Right atrium auricular region (tissue), 2 donors: ENCODE results near the gene BLTP2. TPM values are rescaled to one million over a fixed set of nuclear protein-coding genes. Genes with fewer than 3 reads are reported as not detected.

Experiments used
- DNase-seq: peaks from one replicate; pipeline ENCODE4 v3.0.0-alpha.2; 2019; ENCODE audit warnings: low spot score
- H3K27ac ChIP-seq, 2 donors: fragments of 200-600 bp; sonication (generic); 1 replicate in 1 of 2; 2 replicates in 1 of 2; pipeline ENCODE4 v1.5.1; 2016 to 2019
- H3K27me3 ChIP-seq, 2 donors: fragments of 200-600 bp; sonication (generic); one replicate each; pipeline versions ENCODE4 v1.5.1 to v1.6.0; 2017 to 2019
- H3K36me3 ChIP-seq: fragments of 200-600 bp; sonication (generic); one replicate; pipeline ENCODE4 v1.5.1; 2016
- H3K4me1 ChIP-seq, 2 donors: fragments of 200-600 bp; sonication (generic); one replicate each; pipeline versions ENCODE4 v1.5.1 to v1.6.0; 2017 to 2019
- H3K4me3 ChIP-seq, 2 donors: fragments of 200-600 bp; sonication (generic); 1 replicate in 1 of 2; 2 replicates in 1 of 2; pipeline ENCODE4 v1.5.1; 2017 to 2019; ENCODE audit warnings: mild to moderate bottlenecking in 1 of 2, moderate library complexity in 1 of 2
- H3K9me3 ChIP-seq, 2 donors: fragments of 200-600 bp; sonication (generic); one replicate each; pipeline ENCODE4 v1.5.1; 2019
- CTCF ChIP-seq, 2 donors: fragments of 200-600 bp; sonication (generic); IDR thresholded peaks; one replicate each; pipeline ENCODE4 v1.5.1; 2019; ENCODE audit warnings: antibody characterized with exemption in 2 of 2
- total RNA-seq, 2 donors: library from RNA; depleted of rRNA; stranded (reverse); fragments of >200 nt; gene quantifications; one replicate each; pipeline ENCODE4 v1.1.0, GENCODE V29; 2016

BLTP2 gene
- total RNA-seq, 2 donors from 2014 or later: 62.5 to 70.3 TPM

- DNase-seq: peak; percentile 67
- peak overlapping the region; percentile 91 to 97 for H3K27ac ChIP-seq
- peak in 1 of 2 donors; percentile 55 for TF ChIP-seq CTCF (IDR thresholded peaks at IDR 0.05)
- H3K9me3 ChIP-seq: no peaks in the 10 kb centered on the region
- peak overlapping the region; percentile 91 to 96 for H3K4me3 ChIP-seq
- H3K36me3 ChIP-seq: peaks cover 45% of the 10 kb centered on the region
- peaks cover 0 to 43% of the 10 kb centered on the region in 2 donors for H3K4me1 ChIP-seq
- H3K27me3 ChIP-seq: no peaks in the 10 kb centered on the region
These were observed 773 bp downstream of the BLTP2 start for GRCh38 chr17:28643983-28644786.

GRCh38 chr17:28641579-28641978 is 3.4 kb downstream of the BLTP2 start:
- H3K4me3 ChIP-seq: no peak overlapping the region
- H3K27ac ChIP-seq: no peak overlapping the region
- H3K4me1 ChIP-seq: peaks cover 0 to 31% of the 10 kb centered on the region in 2 donors
- H3K9me3 ChIP-seq: no peaks in the 10 kb centered on the region
- peaks cover 65% of the 10 kb centered on the region for H3K36me3 ChIP-seq
- H3K27me3 ChIP-seq: no peaks in the 10 kb centered on the region
- no peak for TF ChIP-seq CTCF (IDR thresholded peaks at IDR 0.05)
- no peak for DNase-seq

- no peaks in the 10 kb centered on the region for H3K9me3 ChIP-seq
- TF ChIP-seq CTCF (IDR thresholded peaks at IDR 0.05): no peak
These were observed 9.5 kb downstream of the BLTP2 start for GRCh38 chr17:28635506-28635905.

GRCh38 chr17:28634206-28634865 is 10.6 kb downstream of the BLTP2 start:
- no peak overlapping the region for H3K4me3 ChIP-seq
- no peak overlapping the region for H3K27ac ChIP-seq
- TF ChIP-seq CTCF (IDR thresholded peaks at IDR 0.05): no peak
- no peak for DNase-seq
- H3K27me3 ChIP-seq: no peaks in the 10 kb centered on the region
- H3K4me1 ChIP-seq: no peaks in the 10 kb centered on the region
- H3K9me3 ChIP-seq: no peaks in the 10 kb centered on the region
- H3K36me3 ChIP-seq: peaks cover 100% of the 10 kb centered on the region

More at GRCh38 chr17:28635506-28635905, 9.5 kb downstream of the BLTP2 start:
- H3K27ac ChIP-seq: no peak overlapping the region
- H3K4me3 ChIP-seq: no peak overlapping the region
- H3K36me3 ChIP-seq: peaks cover 100% of the 10 kb centered on the region
- no peaks in the 10 kb centered on the region for H3K27me3 ChIP-seq
- H3K4me1 ChIP-seq: no peaks in the 10 kb centered on the region
- DNase-seq: no peak

GRCh38 chr17:28626818-28627217 is 18.1 kb downstream of the BLTP2 start:
- Histone ChIP-seq H3K9me3 (no peaks in the 10 kb centered on the region), H3K27me3 (no peaks in the 10 kb centered on the region), H3K4me3 (no peak overlapping the region), H3K4me1 (peaks cover 0 to 6% of the 10 kb centered on the region in 2 donors), H3K27ac (no peak overlapping the region), H3K36me3 (peaks cover 64% of the 10 kb centered on the region)
- TF ChIP-seq CTCF (IDR thresholded peaks at IDR 0.05): no peak
- DNase-seq: no peak
